ENCODE results near the gene TMLHE. TPM values are rescaled to one million over a fixed set of nuclear protein-coding genes. Genes with fewer than 3 reads are reported as not detected.

Gene TMLHE
- total RNA-seq, 1 donor from 2014 or later = 29.4 TPM

- Mint-ChIP-seq H3K4me1 (no peaks in the 10 kb centered on the region), H3K4me3 (no peak overlapping the region), H3K36me3 (peaks cover 9% of the 10 kb centered on the region), H3K27ac (no peak overlapping the region), H3K27me3 (ENCODE audit: low read depth) (no peaks in the 10 kb centered on the region), H3K9me3 (peaks cover 80% of the 10 kb centered on the region)
- DNase-seq (ENCODE audit: low spot score in 2 of 2, unreplicated experiment in 2 of 2) = no peak
- TF ChIP-seq, protein P1, sequence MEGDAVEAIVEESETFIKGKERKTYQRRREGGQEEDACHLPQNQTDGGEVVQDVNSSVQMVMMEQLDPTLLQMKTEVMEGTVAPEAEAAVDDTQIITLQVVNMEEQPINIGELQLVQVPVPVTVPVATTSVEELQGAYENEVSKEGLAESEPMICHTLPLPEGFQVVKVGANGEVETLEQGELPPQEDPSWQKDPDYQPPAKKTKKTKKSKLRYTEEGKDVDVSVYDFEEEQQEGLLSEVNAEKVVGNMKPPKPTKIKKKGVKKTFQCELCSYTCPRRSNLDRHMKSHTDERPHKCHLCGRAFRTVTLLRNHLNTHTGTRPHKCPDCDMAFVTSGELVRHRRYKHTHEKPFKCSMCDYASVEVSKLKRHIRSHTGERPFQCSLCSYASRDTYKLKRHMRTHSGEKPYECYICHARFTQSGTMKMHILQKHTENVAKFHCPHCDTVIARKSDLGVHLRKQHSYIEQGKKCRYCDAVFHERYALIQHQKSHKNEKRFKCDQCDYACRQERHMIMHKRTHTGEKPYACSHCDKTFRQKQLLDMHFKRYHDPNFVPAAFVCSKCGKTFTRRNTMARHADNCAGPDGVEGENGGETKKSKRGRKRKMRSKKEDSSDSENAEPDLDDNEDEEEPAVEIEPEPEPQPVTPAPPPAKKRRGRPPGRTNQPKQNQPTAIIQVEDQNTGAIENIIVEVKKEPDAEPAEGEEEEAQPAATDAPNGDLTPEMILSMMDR (IDR thresholded peaks at IDR 0.05; ENCODE audit: unreplicated experiment) = no peak
These were observed 171.7 kb downstream of the TMLHE start for GRCh38 chrX:155441097-155441496.

Small RNAs within 50 kb of the gene (microRNA-seq; reads per million reads assigned to microRNA genes)
- gene MIR1184-3 = not detected

Other genes with a start within 250 kb of the TMLHE start
- not detected in 3 replicates for gene F8A2, start 230.9 kb downstream of the TMLHE start, total RNA-seq
- 2.7 to 3.7 TPM (median 3.6 TPM) in 3 replicates for gene F8A3, start 154.3 kb downstream of the TMLHE start, total RNA-seq
- gene SPRY3, start 366 bp downstream of the TMLHE start, total RNA-seq = 1.5 to 1.6 TPM (median 1.6 TPM) in 3 replicates

All from mesothelial cell of epicardium (in vitro differentiated cells).